Body of pancreas (tissue), 4 donors: ENCODE measurements around the gene LINC00632.

ENCODE experiments used
- CTCF ChIP-seq, 7 experiments: fragments of 450-650 bp in 4 of 7; fragments of 200-600 bp in 3 of 7; sonication (generic) in 3 of 7; IDR thresholded peaks; one replicate each; pipeline ENCODE4 v1.5.1; 2016 to 2019; ENCODE audit warnings: antibody characterized with exemption in 7 of 7
- POLR2A ChIP-seq, 3 donors: fragments of 450-650 bp; IDR thresholded peaks; one replicate each; pipeline ENCODE4 v1.6.1; 2016; ENCODE audit warnings: antibody characterized with exemption in 3 of 3, mild to moderate bottlenecking in 2 of 3

GRCh38 chrX:140744085-140744484 is 34.5 kb downstream of the LINC00632 start:
- TF ChIP-seq POLR2A (IDR thresholded peaks at IDR 0.05), result no peak
- no peak for TF ChIP-seq CTCF (IDR thresholded peaks at IDR 0.05)
